Muscle of leg (tissue), 11 donors: ENCODE results near the gene ICAM4. TPM values are rescaled to one million over a fixed set of nuclear protein-coding genes. Genes with fewer than 3 reads are reported as not detected.

Experiments
- DNase-seq: peaks from one replicate; pipeline ENCODE4 v3.0.0; 2013
- H3K27ac ChIP-seq: one replicate; pipeline ENCODE4 v1.5.1; 2013; ENCODE audit warnings: mild to moderate bottlenecking, low read length, control low read depth
- H3K27me3 ChIP-seq: one replicate; pipeline ENCODE4 v1.6.1; 2013; ENCODE audit warnings: low read length; ENCODE audit not compliant: control insufficient read depth, insufficient read depth
- H3K36me3 ChIP-seq: one replicate; pipeline ENCODE4 v1.6.1; 2013; ENCODE audit warnings: low read length; ENCODE audit not compliant: control insufficient read depth, insufficient read depth
- H3K4me1 ChIP-seq: one replicate; pipeline ENCODE4 v1.6.1; 2013; ENCODE audit warnings: low read length; ENCODE audit not compliant: control insufficient read depth, insufficient read depth
- H3K4me3 ChIP-seq: one replicate; pipeline ENCODE4 v1.5.1; 2013; ENCODE audit warnings: low read length, control low read depth
- H3K9me3 ChIP-seq: replicated peaks from 2 replicates; pipeline ENCODE4 v1.6.1; 2013; ENCODE audit warnings: low read depth, low read length; ENCODE audit not compliant: control insufficient read depth
- WGBS: methylation state at CpG from one replicate; pipeline ENCODE4 v1.1.5; 2013; ENCODE audit warnings: missing lambda C conversion rate; ENCODE audit not compliant: insufficient coverage; 5-methylcytosine and 5-hydroxymethylcytosine counted together
- polyA plus RNA-seq, 8 donors: library from polyadenylated mRNA; unstranded; fragments of 120-200 nt; gene quantifications; one replicate each; pipeline versions ENCODE4 v1.2.1 to v1.2.3, GENCODE V29; 2013; ENCODE audit warnings: inconsistent platforms in 1 of 8, low replicate concordance in 1 of 8; ENCODE audit not compliant: insufficient read length in 8 of 8, insufficient read depth in 1 of 8
- total RNA-seq: library from RNA; stranded (reverse); fragments of 120-200 nt; gene quantifications from one replicate; pipeline ENCODE4 v1.2.4, GENCODE V29; 2013

The ICAM4 gene
- total and polyA plus RNA-seq, 9 donors: 0.35 to 1.2 (median 0.44) TPM

- no peak overlapping the region for H3K27ac ChIP-seq
- no peak overlapping the region for H3K4me3 ChIP-seq
- no peaks in the 10 kb centered on the region for H3K27me3 ChIP-seq
- DNase-seq: no peak
- H3K9me3 ChIP-seq: no peaks in the 10 kb centered on the region
- H3K4me1 ChIP-seq: peaks cover 3% of the 10 kb centered on the region
- H3K36me3 ChIP-seq: peaks cover 65% of the 10 kb centered on the region
- 87% methylated on average over 10 of the region's 13 CpGs for WGBS
These were observed 32.3 kb downstream of the ICAM4 start for GRCh38 chr19:10318807-10319682.

GRCh38 chr19:10320602-10321416 is 34.1 kb downstream of the ICAM4 start:
- Histone ChIP-seq H3K9me3 (no peaks in the 10 kb centered on the region), H3K4me3 (no peak overlapping the region), H3K4me1 (peaks cover 3% of the 10 kb centered on the region), H3K36me3 (peaks cover 78% of the 10 kb centered on the region), H3K27me3 (no peaks in the 10 kb centered on the region), H3K27ac (no peak overlapping the region)
- WGBS: 85% methylated on average over 19 of the region's 32 CpGs
- DNase-seq: no peak

GRCh38 chr19:10321417-10321797 is 34.7 kb downstream of the ICAM4 start:
- 86% methylated on average over 8 of the region's 11 CpGs for WGBS
- DNase-seq: no peak
- H3K36me3 ChIP-seq: peaks cover 81% of the 10 kb centered on the region
- no peak overlapping the region for H3K4me3 ChIP-seq
- H3K4me1 ChIP-seq: no peaks in the 10 kb centered on the region
- no peaks in the 10 kb centered on the region for H3K9me3 ChIP-seq
- no peaks in the 10 kb centered on the region for H3K27me3 ChIP-seq
- H3K27ac ChIP-seq: no peak overlapping the region

- Histone ChIP-seq H3K4me3 (no peak overlapping the region), H3K4me1 (no peaks in the 10 kb centered on the region), H3K36me3 (peaks cover 83% of the 10 kb centered on the region), H3K27me3 (no peaks in the 10 kb centered on the region), H3K9me3 (no peaks in the 10 kb centered on the region), H3K27ac (no peak overlapping the region)
- WGBS: 89% methylated on average over 10 of the region's 19 CpGs
- no peak for DNase-seq
These were observed 35.4 kb downstream of the ICAM4 start for GRCh38 chr19:10321874-10322835.

GRCh38 chr19:10325732-10326131 is 39.0 kb downstream of the ICAM4 start:
- H3K36me3 ChIP-seq: peaks cover 86% of the 10 kb centered on the region
- no peaks in the 10 kb centered on the region for H3K27me3 ChIP-seq
- 80% methylated on average over 4 of the region's 8 CpGs for WGBS
- H3K27ac ChIP-seq: no peak overlapping the region
- H3K9me3 ChIP-seq: no peaks in the 10 kb centered on the region
- H3K4me3 ChIP-seq: no peak overlapping the region
- no peak for DNase-seq
- H3K4me1 ChIP-seq: no peaks in the 10 kb centered on the region

GRCh38 chr19:10327793-10328192 is 41.0 kb downstream of the ICAM4 start:
- no peak overlapping the region for H3K4me3 ChIP-seq
- no peak for DNase-seq
- peaks cover 66% of the 10 kb centered on the region for H3K36me3 ChIP-seq
- H3K27ac ChIP-seq: no peak overlapping the region
- no peaks in the 10 kb centered on the region for H3K27me3 ChIP-seq
- WGBS: 93% methylated on average over 7 of the region's 7 CpGs
- no peaks in the 10 kb centered on the region for H3K9me3 ChIP-seq
- peaks cover 8% of the 10 kb centered on the region for H3K4me1 ChIP-seq

GRCh38 chr19:10328558-10329429 is 42.0 kb downstream of the ICAM4 start:
- Histone ChIP-seq H3K9me3 (no peaks in the 10 kb centered on the region), H3K4me3 (no peak overlapping the region), H3K36me3 (peaks cover 56% of the 10 kb centered on the region), H3K27me3 (no peaks in the 10 kb centered on the region), H3K27ac (no peak overlapping the region), H3K4me1 (peaks cover 10% of the 10 kb centered on the region)
- no peak for DNase-seq
- WGBS: 95% methylated on average over 41 of the region's 41 CpGs

- no peak for DNase-seq
- peaks cover 50% of the 10 kb centered on the region for H3K36me3 ChIP-seq
- H3K4me3 ChIP-seq: no peak overlapping the region
- H3K27ac ChIP-seq: no peak overlapping the region
- H3K4me1 ChIP-seq: peaks cover 17% of the 10 kb centered on the region
- no peaks in the 10 kb centered on the region for H3K27me3 ChIP-seq
- no peaks in the 10 kb centered on the region for H3K9me3 ChIP-seq
- 93% methylated on average over 11 of the region's 13 CpGs for WGBS
These were observed 42.8 kb downstream of the ICAM4 start for GRCh38 chr19:10329555-10329954.
